ENCODE results near the gene PDCD4.

The PDCD4 gene

DNA sequence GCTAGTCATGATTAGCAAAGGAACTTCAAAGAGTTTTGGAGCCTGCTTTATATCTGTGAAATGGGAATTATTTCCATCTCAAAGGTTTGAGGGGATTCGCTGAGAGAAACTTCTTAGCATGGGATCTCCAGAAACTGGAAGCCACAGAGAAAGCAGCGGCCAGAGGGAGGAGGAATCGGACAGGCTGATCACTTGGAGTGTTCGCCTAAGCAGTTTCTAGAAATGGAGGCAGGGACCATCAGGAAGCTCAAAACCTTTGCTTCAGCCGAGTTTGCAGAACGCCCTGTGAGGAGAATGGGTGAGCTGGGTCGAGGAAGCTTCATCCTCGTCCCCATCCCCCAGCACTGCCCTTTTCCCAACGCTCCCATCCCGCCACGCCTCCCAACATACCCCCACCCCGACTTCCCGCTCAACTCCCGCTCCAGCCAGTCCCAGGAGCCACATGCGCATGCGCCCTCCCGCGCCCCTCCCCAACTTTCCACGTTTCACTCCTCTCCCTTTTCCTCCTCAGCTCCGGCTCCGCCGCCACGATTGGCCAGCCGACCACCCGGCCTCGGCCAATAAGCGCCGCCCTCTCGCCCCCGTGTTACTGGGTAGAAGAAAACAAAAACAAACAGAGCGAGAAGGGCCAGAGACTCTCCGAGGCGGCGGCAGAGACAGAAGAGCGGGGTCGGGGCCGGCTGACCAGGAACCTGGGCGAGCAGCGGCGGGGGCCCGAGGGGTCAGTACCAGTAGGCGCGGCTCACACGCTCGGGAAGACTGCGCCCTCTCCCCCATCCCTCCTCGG lies at the start of gene PDCD4:
PDCD4 (plus strand) TSS at position 631 of the 787 bp plus-strand sequence. CDS start 4,100 bp downstream, outside the sequence.
- intact Hi-C loops (cut with DNase I), result loop anchor here (2.0 kb wide), 1 partner anchor 47 kb away; the partner anchor contains the start of genes BBIP1 and SHOC2
- DNase-seq, result peak; percentile 98 to 100 (median 100)

DNA sequence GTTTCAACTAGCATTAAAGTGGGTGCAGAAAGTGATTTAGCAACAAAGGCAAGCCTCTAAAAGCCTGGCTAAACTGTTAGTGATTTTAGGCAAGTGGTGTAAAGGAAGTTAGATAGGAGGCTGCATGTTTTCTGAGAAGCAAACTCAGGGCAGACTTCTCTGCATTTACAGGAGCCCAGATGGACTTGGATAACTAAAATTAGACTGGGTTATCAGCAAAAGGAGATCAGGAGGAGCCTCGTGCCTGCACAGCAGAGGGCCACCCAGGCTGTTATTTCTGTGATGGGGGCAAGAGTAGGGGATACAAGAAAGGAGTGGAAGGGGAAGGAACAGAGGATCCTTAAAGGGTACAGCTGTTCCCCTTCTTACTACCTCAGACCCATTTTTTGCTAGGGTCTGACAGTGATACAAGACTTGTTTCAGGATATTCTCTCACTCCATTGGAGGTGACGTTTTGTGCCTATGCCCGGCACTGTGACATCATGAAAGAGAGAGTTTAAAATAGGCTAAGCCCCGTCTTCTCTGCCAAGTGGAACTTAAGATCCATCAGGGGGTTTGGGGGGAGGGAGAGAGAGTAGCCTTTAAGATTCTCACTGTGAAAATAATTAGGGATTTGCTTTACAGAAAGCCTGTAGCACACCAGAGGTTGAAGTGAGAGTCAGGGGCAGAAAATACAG lies 49.6 kb upstream of the PDCD4 start:
- no peak for DNase-seq
- intact Hi-C loops (cut with DNase I), result no loop called here

DNA sequence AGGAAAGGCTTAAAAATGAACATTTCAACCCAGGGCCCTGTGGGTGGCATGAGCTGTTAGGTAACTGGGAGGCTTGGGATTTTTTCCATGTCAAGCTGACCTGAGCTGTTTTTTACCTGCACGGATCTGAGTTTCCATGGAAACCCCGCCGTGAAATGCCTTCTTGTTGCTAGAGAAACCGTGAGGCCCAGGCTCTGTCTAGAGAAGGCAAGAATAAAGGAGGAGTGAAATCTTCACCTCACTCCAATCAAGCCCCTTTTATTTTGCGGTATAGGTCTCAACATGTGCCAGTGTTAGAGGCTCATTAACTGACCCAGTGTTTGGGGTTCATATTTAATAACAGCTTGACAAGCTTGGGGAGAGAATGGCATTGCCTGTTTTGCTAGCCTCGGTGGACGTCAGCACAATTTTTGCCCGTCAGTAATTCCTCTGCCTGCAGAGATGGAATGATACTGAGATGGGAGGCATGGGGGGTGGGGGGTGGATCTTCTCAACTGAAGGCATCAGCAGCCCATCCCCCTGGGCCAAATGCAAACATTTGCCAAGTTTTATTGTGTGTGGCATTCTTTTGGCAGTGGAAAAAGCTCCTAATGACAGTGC lies 48.9 kb upstream of the PDCD4 start:
- DNase-seq, result peak; percentile 19 to 90 (median 64)
- intact Hi-C loops (cut with DNase I), result no loop called here

DNA sequence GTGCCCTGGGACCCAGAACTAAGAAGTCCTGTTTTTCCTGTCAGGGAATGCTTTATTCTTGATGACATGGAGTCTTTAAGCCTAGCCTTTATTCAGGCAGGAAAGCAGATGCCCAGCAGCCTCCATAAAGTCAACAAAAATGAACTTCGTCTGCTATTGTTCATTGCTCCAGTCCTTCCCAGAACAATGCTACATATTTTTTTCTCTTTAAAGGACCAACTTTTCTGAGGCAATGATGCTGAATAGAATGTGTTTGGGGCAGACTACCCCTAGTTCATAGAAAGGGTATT lies 47.6 kb upstream of the PDCD4 start:
- intact Hi-C loops (cut with DNase I), result no loop called here
- no peak for DNase-seq

DNA sequence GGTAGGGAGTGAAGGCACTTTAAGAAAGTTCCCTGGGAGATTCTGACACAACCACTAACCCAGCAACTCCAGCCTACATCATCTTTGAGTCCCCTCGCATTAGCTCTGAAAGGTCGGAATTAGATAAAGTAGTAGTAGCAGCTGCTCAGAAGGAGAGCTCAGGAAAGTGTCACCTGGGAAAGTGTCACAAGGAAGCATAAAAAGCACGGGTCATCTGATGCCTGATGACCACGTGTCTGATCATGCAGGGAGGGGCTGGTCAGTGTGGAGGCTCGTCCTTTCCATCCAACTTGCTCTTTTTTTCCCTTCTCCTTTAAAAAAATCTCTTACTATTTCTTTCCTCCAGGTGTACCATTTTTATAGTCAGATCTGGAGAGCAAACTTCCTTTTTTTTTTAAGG lies 47.1 kb upstream of the PDCD4 start:
- no peak for DNase-seq
- intact Hi-C loops (cut with DNase I), result no loop called here

DNA sequence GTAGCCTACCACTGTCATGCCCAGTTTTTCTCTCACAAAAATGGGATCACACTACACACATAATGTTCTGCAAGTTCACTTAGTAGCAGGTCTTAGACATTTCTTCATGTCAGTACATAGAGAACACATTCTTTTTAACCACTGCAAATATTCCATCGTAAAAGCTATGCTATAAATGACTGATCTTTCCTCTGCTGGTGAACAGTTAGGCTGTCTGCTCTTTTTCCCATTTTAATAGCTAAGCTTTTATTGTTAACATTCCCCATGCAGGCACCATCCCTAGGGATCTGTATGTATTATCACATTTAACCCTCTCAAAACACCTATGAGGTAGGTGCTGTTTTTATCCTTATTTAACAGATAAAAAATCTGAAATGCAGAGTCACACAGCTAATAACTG lies 46.2 kb upstream of the PDCD4 start:
- intact Hi-C loops (cut with DNase I), result no loop called here
- DNase-seq, result no peak

DNA sequence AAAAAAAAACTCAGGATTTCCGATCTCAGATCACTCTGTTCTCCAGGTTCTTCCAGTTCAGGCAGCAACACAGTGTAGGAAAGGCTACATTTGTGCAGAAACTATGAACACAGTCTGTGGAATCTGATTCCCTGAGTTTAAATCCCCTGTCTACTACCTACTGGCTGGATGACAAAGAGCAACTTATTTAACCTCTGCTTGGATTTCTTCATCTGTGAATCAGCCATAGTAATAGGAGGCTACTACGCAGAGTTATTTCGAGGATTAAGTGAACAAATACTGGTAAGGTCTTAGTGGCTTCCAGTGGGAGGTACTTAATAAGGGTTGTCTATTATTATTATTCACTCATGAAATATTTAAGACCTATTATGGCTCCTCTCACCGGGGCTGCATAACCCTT lies 44.3 kb upstream of the PDCD4 start:
- DNase-seq, result no peak
- intact Hi-C loops (cut with DNase I), result no loop called here

DNA sequence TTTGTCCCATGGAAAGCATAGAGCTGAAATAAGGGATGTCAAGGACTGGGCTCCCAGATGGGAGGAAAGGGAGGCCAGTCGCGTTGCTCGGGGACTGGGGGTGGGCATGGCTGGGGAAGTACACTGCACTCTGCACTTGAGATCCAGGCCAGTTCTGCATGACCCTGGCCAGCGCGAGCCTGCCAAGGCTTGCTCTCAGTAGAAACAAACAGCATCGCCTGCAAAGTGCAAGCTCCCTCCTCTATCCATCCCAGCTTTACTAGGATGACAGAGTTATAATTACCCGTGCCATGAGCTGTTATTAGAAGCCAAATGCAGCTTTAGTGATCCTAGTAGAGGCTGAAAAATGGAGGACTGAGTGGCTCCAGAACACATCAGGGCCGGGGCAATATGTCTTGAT lies 43.9 kb upstream of the PDCD4 start:
- intact Hi-C loops (cut with DNase I), result no loop called here
- peak in 2 of 42 donors; percentile 13 to 33 for DNase-seq

DNA sequence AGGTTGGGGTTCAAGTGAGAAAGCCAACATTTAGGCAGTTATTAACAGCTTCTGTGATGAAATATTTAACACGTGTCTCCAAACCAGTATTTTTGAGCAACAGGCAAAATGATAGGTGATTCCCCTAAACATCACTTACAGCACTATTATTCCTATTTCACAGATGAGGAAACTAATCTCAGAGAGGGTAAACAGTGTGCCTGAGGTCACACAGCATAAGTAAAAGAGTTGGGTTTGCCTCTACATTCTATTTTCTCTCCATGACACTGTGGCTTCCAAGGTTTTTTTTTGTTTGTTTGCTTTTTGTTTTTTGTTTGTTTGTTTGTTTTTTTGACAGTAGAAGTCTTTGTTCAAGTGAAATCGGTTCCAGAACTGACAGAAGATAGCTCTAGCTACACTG lies 43.2 kb upstream of the PDCD4 start:
- intact Hi-C loops (cut with DNase I), result no loop called here
- no peak for DNase-seq

DNA sequence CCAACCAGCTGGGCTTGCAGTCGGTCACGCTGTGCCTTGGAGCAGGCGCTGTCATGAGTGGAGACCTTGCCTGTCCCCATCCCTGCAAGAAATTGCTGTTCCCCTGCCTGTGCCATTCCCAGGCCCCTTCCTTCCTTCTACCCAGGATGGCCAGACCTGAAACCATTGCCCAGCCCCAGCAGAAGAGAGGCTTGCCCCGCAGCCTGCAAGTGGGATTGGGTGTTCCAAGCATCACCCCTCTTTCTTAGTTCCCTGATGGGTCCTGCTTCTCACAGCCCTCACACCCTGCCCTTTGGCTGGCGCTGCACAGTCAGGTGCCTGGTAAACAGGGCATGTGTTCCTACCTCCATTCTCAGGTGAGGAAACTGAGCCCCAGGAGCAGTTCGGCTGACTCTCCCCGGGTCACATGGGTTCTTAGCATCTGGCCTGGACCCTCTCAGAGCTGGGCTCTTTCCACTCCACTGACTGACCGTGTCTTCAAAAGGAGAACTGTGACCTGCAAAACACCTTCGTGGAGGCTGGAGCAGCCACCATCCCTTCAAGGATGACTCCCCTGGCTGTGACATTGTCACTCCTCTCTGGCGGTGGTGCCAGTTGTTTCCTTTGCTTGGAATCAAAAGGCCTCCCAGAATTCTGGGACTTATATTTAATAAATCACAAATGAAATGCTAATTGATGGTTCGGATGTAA lies 41.9 kb upstream of the PDCD4 start:
- intact Hi-C loops (cut with DNase I), result no loop called here
- no peak for DNase-seq

DNA sequence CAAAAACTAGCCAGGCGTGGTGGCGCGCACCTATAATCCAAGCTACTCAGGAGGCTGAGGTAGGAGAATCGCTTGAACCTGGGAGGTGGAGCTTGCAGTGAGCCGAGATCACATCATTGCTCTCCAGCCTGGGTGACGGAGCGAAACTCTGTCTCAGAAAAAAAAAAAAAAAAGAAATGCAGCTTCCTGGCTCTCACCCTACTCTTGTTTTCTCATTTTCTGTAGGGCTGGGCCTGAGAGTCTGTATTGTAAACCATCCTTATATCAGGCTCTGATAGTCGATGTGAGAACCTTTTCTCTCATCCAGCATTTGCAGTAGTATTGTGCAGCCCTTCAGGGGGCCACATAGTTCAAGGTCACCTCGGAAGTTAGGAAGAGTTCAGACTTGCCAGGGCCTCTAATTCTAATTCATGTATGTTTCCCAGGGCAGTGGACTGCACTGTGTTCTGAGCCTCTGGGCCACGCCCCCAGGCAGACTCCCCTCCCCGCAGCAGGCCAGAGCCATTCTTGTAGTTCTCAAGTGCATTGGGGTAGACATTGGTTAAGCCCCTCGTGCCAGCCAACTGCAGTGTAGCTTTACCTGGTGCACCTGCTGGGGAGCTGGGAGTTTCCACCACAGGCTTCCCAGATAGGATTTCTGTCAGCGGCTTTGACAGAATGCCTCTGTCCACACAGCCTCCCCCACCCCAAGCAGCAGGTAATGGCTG lies 38.3 kb upstream of the PDCD4 start:
- no peak for DNase-seq
- intact Hi-C loops (cut with DNase I), result no loop called here

DNA sequence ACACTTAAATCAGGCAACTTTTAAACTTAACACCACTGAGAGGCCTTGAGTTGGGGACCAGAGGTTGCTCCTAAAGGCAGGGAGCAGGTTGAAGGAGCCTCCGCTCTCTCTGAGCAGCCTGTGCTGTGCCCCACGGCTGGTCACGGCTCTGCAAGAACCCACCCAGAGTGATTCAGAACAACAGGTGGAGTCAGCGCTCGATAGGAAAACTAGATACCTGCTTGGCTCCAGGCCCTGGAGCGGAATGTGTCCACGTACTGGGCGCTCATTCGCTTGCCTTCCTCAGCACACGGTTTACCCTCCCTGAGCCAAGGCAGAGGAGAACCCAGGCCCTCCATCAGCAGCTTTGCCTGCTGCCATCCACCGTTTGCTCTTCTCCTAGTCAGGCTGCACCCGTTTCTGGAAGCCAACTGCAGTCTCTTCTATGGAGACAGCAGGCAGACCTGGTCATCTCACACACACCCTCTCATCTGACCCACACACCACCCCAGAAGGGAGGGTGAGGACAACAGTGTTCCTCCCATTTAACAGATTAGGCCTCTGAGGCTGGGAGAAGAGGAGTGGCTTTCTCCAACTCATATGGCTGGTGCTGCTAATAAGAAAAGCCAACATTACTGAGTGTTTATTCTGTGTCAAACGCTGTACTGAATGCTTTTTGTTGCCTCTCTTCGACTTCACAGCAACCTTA lies 37.6 kb upstream of the PDCD4 start:
- no peak for DNase-seq
- intact Hi-C loops (cut with DNase I), result no loop called here

DNA sequence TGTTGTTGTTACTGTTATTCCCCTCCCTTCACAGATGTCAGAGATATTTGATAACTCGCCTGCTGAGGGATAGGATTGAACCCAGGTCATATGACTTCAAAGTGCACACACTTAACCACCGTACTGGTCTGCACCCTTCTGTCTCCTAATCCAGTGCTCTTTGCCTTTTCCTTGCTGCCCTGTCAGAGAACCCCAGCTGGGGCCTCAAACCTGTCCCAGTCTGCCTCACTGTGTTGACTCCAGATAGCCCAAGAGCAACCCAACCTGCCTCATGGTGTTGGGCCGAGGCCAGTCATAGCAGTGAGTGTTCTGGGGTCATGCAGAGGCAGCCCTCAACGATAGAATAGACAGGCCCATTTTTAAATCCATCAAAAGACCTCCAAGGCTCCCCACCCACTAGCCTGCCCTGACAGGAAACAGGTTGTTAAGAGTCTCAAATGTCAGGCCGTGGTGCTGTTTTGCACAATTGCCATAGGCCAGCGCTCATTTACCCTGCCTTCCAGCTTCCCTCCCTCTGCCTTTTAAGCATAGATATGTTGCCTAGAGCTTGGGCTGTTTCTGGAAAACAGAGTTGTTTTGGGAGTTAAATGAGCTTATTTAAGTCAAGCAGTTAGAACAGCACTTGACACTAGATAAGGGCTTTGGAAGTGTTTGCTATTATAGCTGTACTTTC lies 37.0 kb upstream of the PDCD4 start:
- intact Hi-C loops (cut with DNase I), result no loop called here
- no peak for DNase-seq

DNA sequence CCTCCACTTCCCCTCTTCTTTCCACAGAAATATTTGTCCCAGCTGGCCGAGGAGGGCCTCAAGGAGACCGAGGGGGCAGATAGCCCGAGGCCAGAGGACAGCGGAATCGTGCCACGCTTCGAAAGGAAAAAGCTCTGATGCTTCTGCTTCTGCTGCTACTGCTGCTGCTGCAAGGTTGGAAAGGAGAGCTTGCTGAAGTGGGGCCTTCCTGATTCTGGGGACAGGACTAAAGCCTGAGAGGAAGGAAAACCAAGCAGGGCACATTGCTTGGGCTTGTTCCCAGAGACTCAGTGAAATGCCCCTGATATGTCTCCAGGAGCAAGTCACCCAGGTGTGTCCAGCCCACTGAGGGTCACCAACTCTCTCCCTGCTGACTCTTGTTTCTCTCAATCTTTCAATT lies 35.9 kb upstream of the PDCD4 start:
- DNase-seq, result no peak
- intact Hi-C loops (cut with DNase I), result no loop called here

DNA sequence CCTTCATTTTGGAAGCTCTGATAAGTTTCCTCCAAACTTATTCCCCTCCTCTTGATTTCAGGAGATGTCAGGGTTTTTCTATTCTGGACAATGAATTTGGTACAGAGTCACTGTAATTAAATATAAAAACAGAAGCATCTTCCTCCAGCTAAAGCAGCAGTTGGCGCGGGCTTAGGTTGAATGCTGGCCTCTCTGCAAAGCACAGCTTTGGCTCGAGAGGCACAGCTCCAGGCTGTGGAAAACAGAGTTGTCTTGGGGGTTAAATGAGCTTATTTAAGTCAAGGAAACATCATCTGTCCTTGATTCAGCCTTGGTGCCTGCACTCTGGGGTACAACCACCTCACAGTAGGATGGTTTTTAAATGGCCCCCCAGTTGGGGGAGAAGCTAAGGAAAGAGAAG lies 35.0 kb upstream of the PDCD4 start:
- intact Hi-C loops (cut with DNase I), result no loop called here
- DNase-seq, result no peak

DNA sequence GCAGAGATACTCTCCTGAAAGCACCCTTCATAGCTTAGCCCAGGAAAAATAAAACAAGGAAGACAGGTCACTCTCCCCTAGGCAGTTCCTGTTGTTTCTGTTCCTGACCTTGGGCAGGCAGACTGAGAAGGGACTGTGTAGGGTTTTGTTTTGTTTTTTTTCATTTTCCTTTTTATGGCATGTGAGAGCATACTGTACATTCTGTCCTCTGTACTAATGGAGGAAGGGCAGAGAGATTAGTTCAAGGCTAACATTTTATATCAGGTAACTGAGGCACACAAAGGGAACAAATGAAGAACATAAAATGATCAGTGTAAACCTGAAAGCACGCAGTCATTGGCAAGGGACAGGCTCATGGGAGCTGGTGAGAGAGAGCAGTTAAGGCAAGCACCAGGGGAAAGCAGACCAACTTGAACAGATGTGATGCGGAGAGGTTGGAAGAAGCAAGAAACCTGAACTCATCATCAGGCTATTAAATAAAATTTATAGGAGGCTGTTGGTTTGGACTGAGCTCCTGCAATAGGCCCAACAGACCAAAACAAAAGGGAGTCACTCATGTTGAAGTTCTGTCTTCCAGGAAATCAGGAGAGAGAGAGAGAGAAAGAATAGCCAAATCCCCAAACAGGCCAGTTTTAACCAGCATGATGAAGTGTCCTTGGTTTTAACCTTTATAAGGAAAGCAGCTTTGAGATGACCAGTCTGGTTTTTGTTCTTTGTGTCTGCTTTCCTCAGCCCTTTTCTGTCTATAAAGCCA lies 34.1 kb upstream of the PDCD4 start:
- intact Hi-C loops (cut with DNase I), result no loop called here
- DNase-seq, result no peak

DNA sequence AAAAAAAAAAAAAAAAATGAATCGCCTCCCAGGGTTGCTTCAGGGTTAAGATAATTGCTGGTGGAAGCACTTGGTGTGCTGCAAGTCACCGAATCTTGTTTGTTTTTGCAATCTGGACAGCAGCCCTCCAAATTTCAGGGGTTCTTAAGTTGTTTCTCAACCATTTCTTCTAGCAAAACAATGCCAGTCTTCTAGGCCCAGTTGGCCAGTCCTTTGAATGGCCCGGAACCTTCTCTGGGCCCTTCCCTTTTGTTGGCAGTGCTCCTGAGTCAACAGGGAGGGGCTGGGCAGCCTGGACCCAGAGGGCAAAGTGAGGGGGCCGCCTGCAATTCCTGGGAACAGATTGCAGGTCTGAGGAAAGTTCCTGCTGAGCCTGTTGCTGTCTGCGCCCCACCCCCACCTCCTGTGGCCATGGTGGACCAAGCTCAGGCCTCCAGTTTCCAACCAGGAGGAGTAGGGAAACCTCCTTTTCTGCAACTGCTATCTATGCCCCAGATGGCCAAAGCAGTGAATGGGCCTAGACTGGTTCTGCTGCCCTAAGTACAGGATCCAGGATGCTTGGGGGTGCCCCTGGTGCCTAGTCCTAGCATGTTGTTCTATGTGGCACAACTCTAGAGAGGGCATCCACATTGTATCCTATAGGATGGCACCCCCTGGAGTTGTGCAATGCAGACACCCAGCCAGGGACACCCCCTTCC lies 31.4 kb upstream of the PDCD4 start:
- DNase-seq, result no peak
- intact Hi-C loops (cut with DNase I), result no loop called here

All from head of caudate nucleus (tissue), 42 donors.